ENCODE data around the gene VPS37D.
"Not testable (repeated sequence)": the region's sequence is repeated elsewhere in the genome, so short reads cannot be mapped to it uniquely, and the experiment has no call there.

VPS37D gene

GRCh38 chr7:73646785-73647724 lies 20.6 kb upstream of the VPS37D start:
- DNase-seq (ENCODE audit: low spot score): no peak

- DNase-seq (ENCODE audit: low spot score): peak; percentile 83
Observed at GRCh38 chr7:73647725-73648592, 19.7 kb upstream of the VPS37D start.

- DNase-seq (ENCODE audit: low spot score): no peak
Observed at GRCh38 chr7:73648593-73649332, 18.9 kb upstream of the VPS37D start.

- DNase-seq (ENCODE audit: low spot score): no peak
Observed at GRCh38 chr7:73649576-73649975, 18.1 kb upstream of the VPS37D start.

- DNase-seq (ENCODE audit: low spot score): no peak
Observed at GRCh38 chr7:73650524-73650923, 17.1 kb upstream of the VPS37D start.

GRCh38 chr7:73652541-73652949 lies 15.1 kb upstream of the VPS37D start:
- peak; percentile 41 for DNase-seq (ENCODE audit: low spot score)

- DNase-seq (ENCODE audit: low spot score): not testable (repeated sequence)
Observed at GRCh38 chr7:73655309-73655708, 12.3 kb upstream of the VPS37D start.

- no peak for DNase-seq (ENCODE audit: low spot score)
Observed at GRCh38 chr7:73659983-73660382, 7.6 kb upstream of the VPS37D start.

- peak; percentile 37 for DNase-seq (ENCODE audit: low spot score)
Observed at GRCh38 chr7:73660594-73660993, 7.0 kb upstream of the VPS37D start.

- DNase-seq (ENCODE audit: low spot score): no peak
Observed at GRCh38 chr7:73663033-73663432, 4.6 kb upstream of the VPS37D start.

GRCh38 chr7:73668103-73668885 lies 663 bp downstream of the VPS37D start:
- no peak for DNase-seq (ENCODE audit: low spot score)

GRCh38 chr7:73668886-73669230 lies 1.2 kb downstream of the VPS37D start:
- no peak for DNase-seq (ENCODE audit: low spot score)

GRCh38 chr7:73669288-73669701 lies 1.7 kb downstream of the VPS37D start:
- no peak for DNase-seq (ENCODE audit: low spot score)

GRCh38 chr7:73669858-73670385 lies 2.3 kb downstream of the VPS37D start:
- no peak for DNase-seq (ENCODE audit: low spot score)

- DNase-seq (ENCODE audit: low spot score): no peak
Observed at GRCh38 chr7:73671322-73671661, 3.7 kb downstream of the VPS37D start.

GRCh38 chr7:73671857-73672445 lies 4.3 kb downstream of the VPS37D start:
- DNase-seq (ENCODE audit: low spot score): no peak

- no peak for DNase-seq (ENCODE audit: low spot score)
Observed at GRCh38 chr7:73674468-73675124, 7.0 kb downstream of the VPS37D start.

GRCh38 chr7:73676062-73676461 lies 8.4 kb downstream of the VPS37D start:
- not testable (repeated sequence) for DNase-seq (ENCODE audit: low spot score)

GRCh38 chr7:73678862-73679261 lies 11.2 kb downstream of the VPS37D start:
- no peak for DNase-seq (ENCODE audit: low spot score)

GRCh38 chr7:73679709-73680108 lies 12.1 kb downstream of the VPS37D start:
- no peak for DNase-seq (ENCODE audit: low spot score)
